HG03095 (cell line): ENCODE results near the gene MIEF2.

Experiments
- ATAC-seq: cut with Tn5 transposase; IDR thresholded peaks from one replicate; pipeline ENCODE4 v1.9.1; 2021; ENCODE audit warnings: moderate library complexity; ENCODE audit not compliant: unreplicated experiment

Gene MIEF2

GRCh38 chr17:18235743-18236256 lies 24.7 kb upstream of the MIEF2 start:
- ATAC-seq = no peak

- no peak for ATAC-seq
These were observed 24.0 kb upstream of the MIEF2 start for GRCh38 chr17:18236494-18236893.

- no peak for ATAC-seq
These were observed 23.0 kb upstream of the MIEF2 start for GRCh38 chr17:18237461-18237860.

GRCh38 chr17:18238299-18238698 lies 22.2 kb upstream of the MIEF2 start:
- no peak for ATAC-seq

- ATAC-seq = no peak
These were observed 20.0 kb upstream of the MIEF2 start for GRCh38 chr17:18240449-18240848.

GRCh38 chr17:18241229-18241871 lies 19.1 kb upstream of the MIEF2 start:
- ATAC-seq = no peak

- ATAC-seq = no peak
These were observed 15.3 kb upstream of the MIEF2 start for GRCh38 chr17:18245038-18245776.

- ATAC-seq = no peak
These were observed 14.2 kb upstream of the MIEF2 start for GRCh38 chr17:18246109-18246725.

- no peak for ATAC-seq
These were observed 13.4 kb upstream of the MIEF2 start for GRCh38 chr17:18246880-18247612.

GRCh38 chr17:18247613-18248001 lies 12.9 kb upstream of the MIEF2 start:
- no peak for ATAC-seq

GRCh38 chr17:18248300-18248731 lies 12.1 kb upstream of the MIEF2 start:
- no peak for ATAC-seq

- ATAC-seq = no peak
These were observed 11.7 kb upstream of the MIEF2 start for GRCh38 chr17:18248811-18249210.

GRCh38 chr17:18250259-18250658 lies 10.2 kb upstream of the MIEF2 start:
- ATAC-seq = no peak

GRCh38 chr17:18250708-18251107 lies 9.8 kb upstream of the MIEF2 start:
- no peak for ATAC-seq

GRCh38 chr17:18251204-18251603 lies 9.3 kb upstream of the MIEF2 start:
- no peak for ATAC-seq

GRCh38 chr17:18252160-18252559 lies 8.3 kb upstream of the MIEF2 start:
- no peak for ATAC-seq

- no peak for ATAC-seq
These were observed 7.1 kb upstream of the MIEF2 start for GRCh38 chr17:18253187-18253884.

GRCh38 chr17:18253947-18254821 lies 6.3 kb upstream of the MIEF2 start:
- no peak for ATAC-seq

- no peak for ATAC-seq
These were observed 5.4 kb upstream of the MIEF2 start for GRCh38 chr17:18254888-18255649.
